H1 (cell line): Measurements from ENCODE around the gene KRT12. TPM values are rescaled to one million over a fixed set of nuclear protein-coding genes. Genes with fewer than 3 reads are reported as not detected.

Experiments used
- CTCF ChIA-PET: fragments of 300-600 bp; sonication (Branson Sonifier 250); formaldehyde crosslinking; loops from one replicate; lab custom pipeline; 2021; ENCODE audit not compliant: partially characterized antibody; lab: Charles Lee
- POLR2A ChIA-PET: fragments of 300-600 bp; sonication (Branson Sonifier 250); formaldehyde crosslinking; loops from one replicate; lab custom pipeline; 2021; ENCODE audit warnings: inconsistent platforms; ENCODE audit not compliant: partially characterized antibody; lab: Charles Lee
- DNase-seq, 2 experiments: peaks; one replicate each; pipeline versions ENCODE4 v3.0.0 to v3.0.0-alpha.2; 2010 to 2022; ENCODE audit warnings: low spot score in 2 of 2, low read depth in 1 of 2, mixed read lengths in 1 of 2
- FAIRE-seq: peaks from 2 replicates; lab custom pipeline; 2011; peaks lifted over from hg19 to GRCh38; lab: Jason Lieb, UNC
- H2AFZ ChIP-seq: 2 replicates; pipeline ENCODE4 v1.8.1; 2012; ENCODE audit warnings: low read length, inconsistent platforms
- H2AK5ac ChIP-seq: 2 replicates; pipeline ENCODE4 v1.6.1; 2013; ENCODE audit warnings: low read depth, low read length
- H2BK120ac ChIP-seq: replicated peaks from 2 replicates; pipeline ENCODE3; 2013; ENCODE audit warnings: low read depth, low read length, inconsistent platforms
- H2BK12ac ChIP-seq: 2 replicates; pipeline ENCODE4 v1.6.1; 2013; ENCODE audit warnings: low read depth, low read length
- H2BK15ac ChIP-seq: 2 replicates; pipeline ENCODE4 v1.6.1; 2013; ENCODE audit warnings: low read length
- H2BK20ac ChIP-seq: 2 replicates; pipeline ENCODE4 v1.6.1; 2013; ENCODE audit warnings: low read length
- H2BK5ac ChIP-seq: 2 replicates; pipeline ENCODE4 v1.6.1; 2013; ENCODE audit warnings: low read depth, low read length
- H3K14ac ChIP-seq: 2 replicates; pipeline ENCODE4 v1.6.1; 2013; ENCODE audit warnings: inconsistent platforms; ENCODE audit not compliant: insufficient read length
- H3K18ac ChIP-seq: 2 replicates; pipeline ENCODE4 v1.6.1; 2013; ENCODE audit warnings: low read length; ENCODE audit errors: extremely low read depth
- H3K23ac ChIP-seq: 2 replicates; pipeline ENCODE4 v1.6.1; 2013; ENCODE audit warnings: inconsistent platforms; ENCODE audit not compliant: insufficient read length
- H3K23me2 ChIP-seq: 2 replicates; pipeline ENCODE4 v1.6.1; 2013; ENCODE audit warnings: low read depth, low read length
- H3K27ac ChIP-seq: 2 replicates; pipeline ENCODE4 v1.6.1; 2011; ENCODE audit warnings: low read depth, low read length, inconsistent platforms
- H3K27me3 ChIP-seq, 4 experiments: replicated peaks in 1 of 4; 1 replicate in 1 of 4; 2 replicates in 3 of 4; pipeline versions ENCODE4 v1.6.1 to v1.8.1; 2011 to 2013; ENCODE audit warnings: low read length in 3 of 4, mild to moderate bottlenecking in 3 of 4, inconsistent platforms in 2 of 4, mixed read lengths in 2 of 4, moderate library complexity in 1 of 4; ENCODE audit not compliant: control insufficient read depth in 3 of 4, insufficient read depth in 3 of 4; ENCODE audit errors: extremely low read depth in 1 of 4
- H3K36me3 ChIP-seq, 4 experiments: 2 replicates each; pipeline versions ENCODE4 v1.6.1 to v1.8.1; 2011 to 2013; ENCODE audit warnings: mild to moderate bottlenecking in 4 of 4, low read length in 3 of 4, moderate library complexity in 2 of 4, control low read depth in 1 of 4, inconsistent platforms in 1 of 4; ENCODE audit not compliant: insufficient read depth in 4 of 4, control insufficient read depth in 2 of 4
- H3K4ac ChIP-seq: replicated peaks from 2 replicates; pipeline ENCODE3; 2013; ENCODE audit warnings: low read length, low read depth, mixed read lengths, inconsistent platforms; ENCODE audit not compliant: insufficient read length
- H3K4me1 ChIP-seq, 4 experiments: replicated peaks in 1 of 4; 1 replicate in 1 of 4; 2 replicates in 3 of 4; pipeline versions ENCODE4 v1.6.1 to v1.8.1; 2011 to 2013; ENCODE audit warnings: low read length in 3 of 4, inconsistent platforms in 2 of 4, mixed read lengths in 1 of 4; ENCODE audit not compliant: insufficient read depth in 4 of 4, control insufficient read depth in 3 of 4
- H3K4me2 ChIP-seq, 2 experiments: 2 replicates each; pipeline versions ENCODE4 v1.6.1 to v1.8.1; 2011 to 2013; ENCODE audit warnings: low read depth in 2 of 2, low read length in 2 of 2, control low read depth in 1 of 2, inconsistent platforms in 1 of 2, mild to moderate bottlenecking in 1 of 2; ENCODE audit not compliant: insufficient read depth in 1 of 2
- H3K4me3 ChIP-seq, 4 experiments: fragments of 200-600, 300-600 bp in 1 of 4; sonication (generic), shearing (Covaris generic), sonication (Bioruptor Twin) in 1 of 4; 2 replicates each; pipeline versions ENCODE4 v1.5.1 to v1.8.1; 2011 to 2016; ENCODE audit warnings: low read length in 4 of 4, low read depth in 3 of 4, control low read depth in 2 of 4, inconsistent platforms in 2 of 4, mild to moderate bottlenecking in 2 of 4, mixed read lengths in 1 of 4, moderate library complexity in 1 of 4; ENCODE audit not compliant: insufficient read depth in 2 of 4; ENCODE audit errors: extremely low read depth in 1 of 4
- H3K56ac ChIP-seq: replicated peaks from 2 replicates; pipeline ENCODE3; 2013; ENCODE audit warnings: low read depth, mild to moderate bottlenecking, mixed read lengths, low read length, inconsistent platforms; ENCODE audit not compliant: insufficient read length
- H3K79me1 ChIP-seq: 2 replicates; pipeline ENCODE4 v1.6.1; 2013; ENCODE audit warnings: low read depth, low read length, control low read depth
- H3K79me2 ChIP-seq, 2 experiments: 2 replicates each; pipeline versions ENCODE4 v1.6.1 to v1.8.1; 2012 to 2013; ENCODE audit warnings: low read length in 2 of 2, mild to moderate bottlenecking in 2 of 2, inconsistent platforms in 1 of 2; ENCODE audit not compliant: insufficient read depth in 2 of 2, control insufficient read depth in 1 of 2
- H3K9ac ChIP-seq, 4 experiments: replicated peaks in 1 of 4; 1 replicate in 1 of 4; 2 replicates in 3 of 4; pipeline versions ENCODE4 v1.6.1 to v1.8.1; 2011 to 2013; ENCODE audit warnings: low read depth in 3 of 4, low read length in 3 of 4, control low read depth in 2 of 4, mild to moderate bottlenecking in 2 of 4, moderate library complexity in 2 of 4, inconsistent platforms in 1 of 4; ENCODE audit errors: extremely low read depth in 1 of 4
- H3K9me3 ChIP-seq, 2 experiments: 2 replicates each; pipeline versions ENCODE4 v1.6.1 to v1.8.1; 2012 to 2013; ENCODE audit warnings: mild to moderate bottlenecking in 2 of 2, moderate library complexity in 2 of 2, control low read depth in 1 of 2, inconsistent platforms in 1 of 2, low read depth in 1 of 2, low read length in 1 of 2, mixed read lengths in 1 of 2; ENCODE audit not compliant: insufficient read depth in 2 of 2
- H4K20me1 ChIP-seq, 2 experiments: replicated peaks in 1 of 2; 2 replicates each; pipeline versions ENCODE3 to v1.8.1; 2011 to 2013; ENCODE audit warnings: inconsistent platforms in 2 of 2, low read length in 2 of 2, mild to moderate bottlenecking in 1 of 2; ENCODE audit not compliant: insufficient read depth in 2 of 2, control insufficient read depth in 1 of 2
- H4K5ac ChIP-seq: 2 replicates; pipeline ENCODE4 v1.6.1; 2013; ENCODE audit warnings: low read length, low read depth, mixed read lengths, inconsistent platforms; ENCODE audit not compliant: insufficient read length
- H4K8ac ChIP-seq: 2 replicates; pipeline ENCODE4 v1.8.0; 2013; ENCODE audit warnings: mild to moderate bottlenecking, moderate library complexity, low read length, inconsistent platforms; ENCODE audit not compliant: insufficient read depth; ENCODE audit errors: extremely low read depth
- H4K91ac ChIP-seq: replicated peaks from 2 replicates; pipeline ENCODE3; 2013; ENCODE audit warnings: low read length, mixed read lengths, inconsistent platforms; ENCODE audit not compliant: insufficient read length
- CEBPB ChIP-seq: IDR thresholded peaks from 2 replicates; pipeline ENCODE4 v1.6.1; 2012; ENCODE audit warnings: low read depth, low read length
- EP300 ChIP-seq, 2 experiments: IDR thresholded peaks; 1 replicate in 1 of 2; 2 replicates in 1 of 2; pipeline ENCODE4 v1.6.1; 2011 to 2012; ENCODE audit warnings: low read depth in 2 of 2, low read length in 2 of 2, mild to moderate bottlenecking in 2 of 2, borderline replicate concordance in 1 of 2, inconsistent platforms in 1 of 2, moderate library complexity in 1 of 2
- EZH2 ChIP-seq: fragments of 200-600 bp; sonication (generic); IDR thresholded peaks from 2 replicates; pipeline ENCODE4 v1.7.1; 2012; ENCODE audit warnings: low read depth, mild to moderate bottlenecking, moderate library complexity, low read length, inconsistent platforms; ENCODE audit not compliant: severe bottlenecking
- FOSL1 ChIP-seq: IDR thresholded peaks from 2 replicates; pipeline ENCODE4 v1.6.1; 2011; ENCODE audit warnings: mild to moderate bottlenecking, low read depth, low read length, moderate library complexity; ENCODE audit not compliant: insufficient read depth
- GABPA ChIP-seq: IDR thresholded peaks from 2 replicates; pipeline ENCODE4 v1.6.1; 2011; ENCODE audit warnings: mild to moderate bottlenecking, low read length, moderate library complexity, borderline replicate concordance; ENCODE audit not compliant: insufficient read depth
- NRF1 ChIP-seq: IDR thresholded peaks from 2 replicates; pipeline ENCODE4 v1.6.1; 2011; ENCODE audit warnings: mild to moderate bottlenecking, low read depth, low read length, improper control_type of control experiment
- PHF8 ChIP-seq: fragments of 200-600 bp; sonication (generic); conservative IDR thresholded peaks from 2 replicates; pipeline ENCODE4 v1.7.1; 2012; ENCODE audit warnings: low read depth, mild to moderate bottlenecking, inconsistent platforms, low read length, moderate library complexity
- POLR2A ChIP-seq, 2 experiments: IDR thresholded peaks; 1 replicate in 1 of 2; 2 replicates in 1 of 2; pipeline ENCODE4 v1.6.1; 2011; ENCODE audit warnings: low read depth in 2 of 2, low read length in 2 of 2, mild to moderate bottlenecking in 2 of 2; ENCODE audit errors: control extremely low read depth in 1 of 2
- POU5F1 ChIP-seq: IDR thresholded peaks from 2 replicates; pipeline ENCODE4 v1.6.1; 2011; ENCODE audit warnings: low read depth, mild to moderate bottlenecking, low read length, moderate library complexity
- SIN3A ChIP-seq, 2 experiments: IDR thresholded peaks in 1 of 2; conservative IDR thresholded peaks in 1 of 2; 2 replicates each; pipeline ENCODE4 v1.6.1; 2011 to 2012; ENCODE audit warnings: low read length in 2 of 2, improper control_type of control experiment in 1 of 2, low read depth in 1 of 2, mild to moderate bottlenecking in 1 of 2
- SP2 ChIP-seq: IDR thresholded peaks from 2 replicates; pipeline ENCODE4 v1.6.1; 2012; ENCODE audit warnings: mild to moderate bottlenecking, low read length, inconsistent platforms
- SUZ12 ChIP-seq: fragments of 200-600 bp; sonication (generic); IDR thresholded peaks from 2 replicates; pipeline ENCODE4 v1.6.1; 2012; ENCODE audit warnings: mild to moderate bottlenecking, inconsistent platforms, low read length, moderate library complexity, mixed read lengths
- TAF7 ChIP-seq: optimal IDR thresholded peaks from 2 replicates; pipeline ENCODE3; 2011; ENCODE audit warnings: low read depth, mild to moderate bottlenecking, inconsistent platforms, low read length, moderate library complexity, borderline replicate concordance
- WGBS, 2 experiments: shearing (Covaris generic) in 1 of 2; methylation state at CpG; one replicate each; pipeline versions ENCODE4 v1.1.6 to v1.1.7; 2013 to 2015; ENCODE audit warnings: low lambda C conversion rate in 2 of 2, mixed read lengths in 2 of 2, inconsistent platforms in 1 of 2, low coverage in 1 of 2, missing lambda C conversion rate in 1 of 2; ENCODE audit not compliant: insufficient replicate concordance in 2 of 2, insufficient coverage in 1 of 2, insufficient read length in 1 of 2; ENCODE audit errors: extremely low coverage in 1 of 2, missing lambda C conversion rate in 1 of 2; 5-methylcytosine and 5-hydroxymethylcytosine counted together
- polyA plus RNA-seq, 7 experiments: library from polyadenylated mRNA; depleted of rRNA in 3 of 7; stranded (reverse) in 5 of 7; unstranded in 2 of 7; fragments of >200 nt in 5 of 7; fragments of 200-250 nt in 2 of 7; gene quantifications; 1 replicate in 5 of 7; 2 replicates in 1 of 7; 4 replicates in 1 of 7; pipeline versions ENCODE4 v1.2.1 to v1.2.3, GENCODE V29; 2011 to 2013; ENCODE audit warnings: missing spikeins in 2 of 7, mixed read lengths in 2 of 7
- total RNA-seq: library from RNA; stranded (reverse); fragmentation: NEBNext Ultra II Directional; extraction: Animal tissue kit (Norgen Biotek cat#: 25700); gene quantifications from 2 replicates; pipeline ENCODE4 v1.2.1, GENCODE V29; 2021

Gene KRT12
- total and polyA plus RNA-seq, 2 of the 8 experiments (the other 6 are each of a cell fraction or from before 2014, with no cell fraction given), result not detected

- no peak overlapping the region for H3K9ac ChIP-seq
- H3K36me3 ChIP-seq, result no peaks in the 10 kb centered on the region
- H2BK120ac ChIP-seq, result no peak overlapping the region
- H2AFZ ChIP-seq, result no peak overlapping the region
- H3K27ac ChIP-seq, result no peak overlapping the region
- H3K23me2 ChIP-seq, result no peaks in the 10 kb centered on the region; the same call in 1 of the 2 replicates
- H3K27me3 ChIP-seq, result no peaks in the 10 kb centered on the region
- no peak overlapping the region for H2AK5ac ChIP-seq
- no peaks in the 10 kb centered on the region for H3K79me1 ChIP-seq
- FAIRE-seq (no peak), DNase-seq (no peak)
- no peak overlapping the region for H4K91ac ChIP-seq
- TF ChIP-seq PHF8, result no peak
- TF ChIP-seq GABPA, result no peak
- TF ChIP-seq FOSL1, result no peak
- no peak for TF ChIP-seq EP300 (IDR thresholded peaks at IDR 0.05; ENCODE audit: borderline replicate concordance in 1 of 2, low read depth in 2 of 2, low read length in 2 of 2)
- no peak for TF ChIP-seq CEBPB
- TF ChIP-seq POU5F1, result no peak
- no peak for TF ChIP-seq SIN3A (conservative IDR thresholded peaks at IDR 0.05 in 1 of 2, IDR thresholded peaks at IDR 0.05 in 1 of 2; ENCODE audit: low read depth in 1 of 2, low read length in 2 of 2)
- TF ChIP-seq TAF7, result no peak
- TF ChIP-seq SP2, result no peak
- TF ChIP-seq POLR2A (IDR thresholded peaks at IDR 0.05; ENCODE audit: control extremely low read depth in 1 of 2, low read depth in 2 of 2, low read length in 2 of 2), result no peak
- TF ChIP-seq EZH2, result no peak
- TF ChIP-seq NRF1, result no peak
- TF ChIP-seq SUZ12, result no peak
- H2BK20ac ChIP-seq, result no peak overlapping the region
- H3K4me3 ChIP-seq, result no peak overlapping the region
- no peak overlapping the region for H3K4ac ChIP-seq
- H4K5ac ChIP-seq, result no peak overlapping the region
- H4K8ac ChIP-seq, result no peak overlapping the region
- no peak overlapping the region for H3K14ac ChIP-seq
- H3K23ac ChIP-seq, result no peak overlapping the region
- ChIA-PET POLR2A (no interaction called here), CTCF (interaction anchor here (0.7 to 1.6 kb wide), 5 partner anchors 44 to 648 kb away, joined by 3 to 4 read pairs (median 3); no protein-coding TSS in a partner anchor)
- H4K20me1 ChIP-seq, result no peaks in the 10 kb centered on the region
- H3K4me2 ChIP-seq, result no peak overlapping the region
- no peak overlapping the region for H2BK12ac ChIP-seq
- H2BK5ac ChIP-seq, result no peak overlapping the region
- no peaks in the 10 kb centered on the region for H3K9me3 ChIP-seq
- no peak overlapping the region for H2BK15ac ChIP-seq
- no peaks in the 10 kb centered on the region for H3K79me2 ChIP-seq
- H3K18ac ChIP-seq, result no peak overlapping the region
- H3K4me1 ChIP-seq, result peaks cover 0 to 3% (median 0%) of the 10 kb centered on the region in 4 experiments; a peak in 1 of 7 replicates
- H3K56ac ChIP-seq, result no peak overlapping the region
- WGBS, 2 experiments, result 92% methylated on average over 5 of the region's 5 CpGs; no CpG with 5 or more reads in 1 of the 2 experiments
Measured at GRCh38 chr17:40900809-40901356, 33.9 kb upstream of the KRT12 start.
